GM21381 (cell line): Measurements from ENCODE around the gene CES1.
"Not testable (repeated sequence)": the region's sequence is repeated elsewhere in the genome, so short reads cannot be mapped to it uniquely, and the experiment has no call there.

ENCODE experiments used
- ATAC-seq: cut with Tn5 transposase; IDR thresholded peaks from one replicate; pipeline ENCODE4 v1.9.1; 2021; ENCODE audit warnings: mild to moderate bottlenecking, moderate library complexity; ENCODE audit not compliant: unreplicated experiment

The CES1 gene

DNA sequence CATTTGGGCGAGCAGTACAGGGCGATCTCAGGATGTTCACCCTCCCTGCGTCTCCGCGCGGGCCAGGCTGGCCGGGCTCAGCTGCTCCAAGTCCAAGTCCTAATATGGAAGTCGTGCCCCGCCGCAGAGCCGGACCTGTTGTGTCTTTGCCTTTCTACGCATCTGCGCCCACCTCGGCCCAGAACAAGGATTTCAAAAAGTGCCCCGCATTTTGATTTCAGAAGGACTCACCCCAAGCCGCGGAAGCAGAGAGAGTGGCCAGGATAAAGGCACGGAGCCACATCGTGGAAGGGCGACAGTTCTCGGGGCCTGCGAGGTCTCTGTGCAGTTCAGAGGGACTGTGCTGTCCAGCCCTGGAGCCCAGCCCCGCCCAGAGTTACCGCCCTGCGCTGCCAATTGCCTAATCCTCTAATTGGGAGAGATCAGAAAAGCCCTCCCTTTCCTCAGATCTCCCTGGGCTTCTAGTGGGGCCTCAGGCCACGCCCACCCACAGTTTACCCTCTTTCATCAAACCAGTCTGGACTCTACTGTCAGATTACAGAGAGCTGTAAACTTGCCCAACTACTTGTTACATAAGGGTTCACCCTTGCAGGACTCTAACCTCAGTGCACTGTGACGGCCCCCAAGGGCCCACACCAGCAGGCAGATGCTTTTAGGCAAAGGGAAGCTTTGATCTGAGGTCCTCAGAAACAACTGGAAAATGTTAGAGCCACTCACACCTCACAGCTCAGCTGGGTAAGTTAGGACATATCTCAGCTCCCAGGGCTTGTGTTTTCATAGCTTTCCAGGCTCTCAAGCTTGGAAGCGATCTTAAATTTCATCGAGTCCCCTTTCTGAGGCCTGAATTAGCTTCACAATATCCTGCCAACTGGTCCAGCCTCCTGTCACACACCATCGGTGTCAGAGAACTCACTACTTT is at the start of gene CES1:
Gene CES1, minus strand, starts transcription at position 324 of the 919 bp plus-strand sequence. Its CDS starts 41 bp downstream, at position 283.
- no peak for ATAC-seq

GRCh38 chr16:55876854-55877253 is 44.0 kb upstream of the CES1 start:
- no peak for ATAC-seq

DNA sequence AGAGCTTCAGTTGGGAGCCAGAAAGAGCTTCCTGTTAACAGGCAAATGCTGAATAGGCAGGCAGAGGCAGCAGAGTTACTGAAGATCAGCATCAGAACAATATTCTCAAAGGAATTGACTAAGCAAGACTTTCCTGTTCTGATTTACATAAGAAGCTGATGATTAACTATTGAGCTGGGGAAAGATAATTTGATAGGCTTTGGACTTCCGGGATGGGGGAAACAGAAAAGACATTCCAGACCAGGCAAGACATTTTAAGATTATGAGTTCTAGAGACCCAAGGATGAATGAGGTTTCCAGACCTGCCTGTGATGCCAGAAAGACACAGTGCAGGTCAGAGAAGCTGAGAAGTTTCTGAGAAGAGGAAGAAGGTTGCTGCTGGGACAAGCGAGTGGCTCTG is 42.4 kb upstream of the CES1 start, which contains the start of gene CES5A:
Gene CES5A, minus strand, starts transcription at position 101 of the 400 bp plus-strand sequence. CDS start 152 bp downstream, outside the sequence.
- no peak for ATAC-seq

- ATAC-seq: no peak
Observed at GRCh38 chr16:55873122-55873521, 40.2 kb upstream of the CES1 start.

GRCh38 chr16:55872130-55872529 is 39.2 kb upstream of the CES1 start:
- no peak for ATAC-seq

GRCh38 chr16:55871411-55872038 is 38.6 kb upstream of the CES1 start:
- no peak for ATAC-seq

DNA sequence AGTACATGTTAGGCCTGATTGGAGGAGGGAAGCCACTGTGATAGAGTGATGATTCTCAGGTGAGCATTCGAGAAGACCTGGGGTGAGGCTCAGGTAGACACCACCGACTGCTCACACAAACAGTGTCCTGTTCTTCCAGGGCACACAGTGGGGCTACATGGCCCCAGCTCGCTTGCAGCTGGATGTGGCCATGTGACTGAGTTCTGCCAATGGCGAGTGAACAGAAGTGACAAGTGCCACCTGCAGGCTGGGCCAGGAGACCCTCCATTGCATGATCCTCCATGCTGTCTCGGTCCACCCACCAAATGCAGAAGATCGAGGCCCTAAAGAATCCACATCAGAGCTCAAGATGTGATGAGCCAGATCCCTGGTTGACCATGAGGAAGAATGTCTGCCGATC is 36.1 kb upstream of the CES1 start:
- no peak for ATAC-seq

DNA sequence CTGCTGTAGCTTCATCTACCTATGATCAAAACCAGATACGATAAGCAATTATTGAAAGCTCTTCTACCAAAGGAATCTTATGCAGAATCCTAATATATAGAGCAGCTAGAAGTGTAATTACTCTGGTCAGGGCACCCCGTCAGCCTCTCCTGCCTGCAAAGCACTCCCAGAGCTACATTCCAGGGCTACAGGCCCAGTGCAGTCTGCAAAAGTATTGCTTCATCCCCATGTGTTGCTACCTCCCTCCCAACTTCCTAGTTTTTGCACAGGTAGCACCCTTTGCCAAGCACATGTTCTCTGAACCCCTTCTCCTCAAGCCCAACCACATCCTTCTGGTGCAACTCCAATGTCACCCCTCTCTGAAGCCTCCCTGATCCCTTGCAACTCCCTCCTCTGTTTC is 35.2 kb upstream of the CES1 start:
- no peak for ATAC-seq

GRCh38 chr16:55861288-55861687 is 28.4 kb upstream of the CES1 start:
- ATAC-seq: no peak

GRCh38 chr16:55857650-55858049 is 24.8 kb upstream of the CES1 start:
- ATAC-seq: not testable (repeated sequence)

GRCh38 chr16:55856950-55857349 is 24.1 kb upstream of the CES1 start:
- ATAC-seq: no peak

DNA sequence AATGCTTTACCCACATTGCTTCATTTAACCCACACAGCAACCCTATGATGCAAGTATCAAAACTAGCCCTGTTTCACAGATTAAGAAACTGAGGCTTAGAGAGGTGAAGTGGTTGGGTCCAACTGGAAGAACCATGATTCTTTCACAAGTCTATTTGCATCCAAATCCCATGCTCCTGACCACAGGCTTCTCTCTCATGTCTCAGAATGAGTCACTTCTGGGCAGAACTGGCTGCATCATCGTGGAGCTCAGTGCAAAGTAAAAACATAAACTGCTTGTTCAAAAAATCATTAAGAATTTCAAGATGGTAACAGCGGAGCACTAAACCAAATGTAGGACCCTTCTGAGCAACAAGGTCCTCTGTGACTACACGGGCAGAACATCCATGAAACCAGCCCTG is 20.2 kb upstream of the CES1 start:
- no peak for ATAC-seq

DNA sequence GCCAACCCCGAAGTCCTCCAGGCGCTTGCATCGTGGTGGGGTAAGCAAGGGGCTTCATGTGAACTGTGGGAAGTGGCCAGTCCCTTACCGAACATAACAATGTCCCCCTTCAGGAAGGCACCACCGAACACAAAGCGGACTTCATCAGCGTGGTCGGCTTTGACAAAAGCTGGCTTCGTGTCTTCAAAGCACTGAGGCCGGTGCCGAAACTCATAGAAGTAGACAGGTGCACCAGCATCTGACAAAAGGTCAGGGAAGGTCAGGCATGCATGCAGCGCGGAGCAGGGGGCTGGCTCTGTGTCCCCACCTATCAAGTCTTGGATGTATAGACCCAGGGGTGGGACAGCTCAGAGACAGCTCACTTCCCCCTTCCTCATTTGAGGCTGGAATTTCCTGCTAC is 16.6 kb upstream of the CES1 start:
- no peak for ATAC-seq

DNA sequence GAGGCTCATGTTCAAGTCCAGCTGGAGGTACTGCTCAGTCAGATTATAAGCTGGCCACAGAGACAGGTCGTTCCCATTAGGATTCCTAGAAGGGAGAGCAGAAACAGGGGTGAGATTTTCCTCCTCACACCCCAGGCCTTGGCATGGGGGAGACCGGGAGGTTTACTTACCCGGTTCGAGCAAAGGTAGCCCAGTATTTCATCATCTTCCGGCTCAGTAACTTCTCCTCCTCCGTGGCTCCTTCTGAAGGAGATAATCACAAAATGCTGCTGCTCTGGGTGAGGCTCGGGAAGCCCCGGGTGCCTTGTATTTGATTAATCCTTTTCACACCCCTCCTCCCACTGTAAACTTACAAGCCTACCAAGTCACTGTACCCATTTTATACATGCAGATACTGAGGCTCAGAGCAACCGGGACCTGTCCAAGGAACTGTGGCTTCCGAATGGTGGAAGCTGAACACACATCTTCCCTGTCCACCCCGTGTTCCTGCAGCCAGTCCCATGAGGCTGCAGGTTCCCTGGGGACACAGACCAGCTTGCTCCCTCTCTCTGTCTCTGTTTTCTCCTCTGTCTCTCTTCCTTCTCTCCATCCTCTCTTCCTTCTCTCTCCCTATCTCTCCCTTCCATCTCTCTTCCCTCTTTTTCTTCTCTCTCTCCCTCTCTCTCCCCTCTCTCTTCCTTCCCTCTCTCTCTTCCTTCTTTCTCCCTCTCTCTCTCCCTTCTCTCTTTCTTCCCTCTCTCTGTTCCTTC is 13.9 kb upstream of the CES1 start:
- no peak for ATAC-seq

DNA sequence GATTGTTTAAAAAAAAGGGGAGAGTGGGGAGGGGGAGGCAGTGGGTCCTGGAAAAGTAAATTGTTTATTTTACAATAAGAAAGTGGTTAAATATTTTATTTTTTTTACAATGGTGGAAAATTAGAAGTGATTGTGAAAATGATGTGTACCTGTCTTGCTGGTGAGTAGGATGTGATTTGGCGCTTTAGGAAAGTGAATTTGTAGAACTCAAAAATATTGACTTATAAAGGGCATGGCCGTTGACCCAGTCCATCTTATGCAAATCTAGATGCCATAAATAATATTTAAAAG is 10.2 kb upstream of the CES1 start:
- no peak for ATAC-seq

GRCh38 chr16:55842369-55843104 is 9.6 kb upstream of the CES1 start:
- ATAC-seq: no peak

DNA sequence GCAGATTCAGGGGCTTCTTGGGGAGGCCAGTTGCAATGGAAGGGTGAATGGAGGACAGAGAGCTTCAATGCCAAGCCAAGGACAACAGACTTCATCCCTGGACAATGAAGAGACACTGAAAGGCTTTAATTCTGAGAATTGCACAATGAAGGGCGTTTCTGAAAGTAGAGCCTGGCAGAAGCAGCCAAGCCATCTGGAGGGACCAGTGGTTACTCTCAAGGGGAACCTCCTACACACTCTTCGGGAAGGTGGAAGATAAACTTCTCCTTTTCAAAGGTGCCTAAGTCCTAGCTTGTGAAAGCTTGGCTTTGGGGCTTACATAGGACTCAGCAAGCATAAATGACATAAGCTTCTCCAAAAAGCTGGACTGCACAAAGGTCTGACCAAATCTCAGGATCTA is 6.2 kb upstream of the CES1 start:
- no peak for ATAC-seq

GRCh38 chr16:55836158-55836611 is 3.3 kb upstream of the CES1 start:
- ATAC-seq: no peak

GRCh38 chr16:55835581-55835980 is 2.7 kb upstream of the CES1 start:
- ATAC-seq: no peak

GRCh38 chr16:55835173-55835572 is 2.3 kb upstream of the CES1 start:
- ATAC-seq: not testable (repeated sequence)

- ATAC-seq: peak; percentile 88
Observed at GRCh38 chr16:55834049-55834448, 1.2 kb upstream of the CES1 start.
